Gastrocnemius medialis (tissue), 4 donors: ENCODE results near the gene PLAC8.

Source experiments
- POLR2A ChIP-seq, 2 donors: fragments of 450-650 bp; IDR thresholded peaks; one replicate each; pipeline ENCODE4 v1.6.1; 2017; ENCODE audit warnings: antibody characterized with exemption in 2 of 2, mild to moderate bottlenecking in 2 of 2, moderate library complexity in 2 of 2
- TF ChIP-seq, protein P1 (sequence below), 5 experiments: fragments of 450-650 bp in 3 of 5; fragments of 200-600 bp in 2 of 5; sonication (generic) in 2 of 5; IDR thresholded peaks in 4 of 5; conservative IDR thresholded peaks in 1 of 5; 1 replicate in 4 of 5; 2 replicates in 1 of 5; pipeline ENCODE4 v1.5.1; 2016 to 2019; ENCODE audit warnings: antibody characterized with exemption in 5 of 5, mild to moderate bottlenecking in 3 of 5, moderate library complexity in 3 of 5

DNA sequence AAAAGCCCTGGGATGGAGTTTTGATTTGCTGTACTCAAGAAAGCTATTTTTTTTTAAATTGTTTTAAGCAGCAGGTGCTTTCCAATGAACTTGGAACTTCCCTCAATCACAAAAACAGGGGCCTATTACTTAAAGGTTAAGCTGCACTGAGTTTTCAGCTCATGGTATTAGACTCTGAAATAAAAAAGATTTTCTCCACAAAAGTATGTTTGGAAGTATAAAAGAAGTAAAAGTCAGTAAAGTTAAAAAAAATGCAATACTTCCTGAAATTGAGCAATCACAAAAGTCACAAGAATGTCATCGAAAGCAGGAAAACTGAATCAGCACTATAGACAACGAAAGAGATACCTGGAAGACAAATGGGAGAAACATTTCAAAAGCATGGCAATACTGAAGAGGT, 38.9 kb upstream of the PLAC8 start:
- TF ChIP-seq, protein P1, sequence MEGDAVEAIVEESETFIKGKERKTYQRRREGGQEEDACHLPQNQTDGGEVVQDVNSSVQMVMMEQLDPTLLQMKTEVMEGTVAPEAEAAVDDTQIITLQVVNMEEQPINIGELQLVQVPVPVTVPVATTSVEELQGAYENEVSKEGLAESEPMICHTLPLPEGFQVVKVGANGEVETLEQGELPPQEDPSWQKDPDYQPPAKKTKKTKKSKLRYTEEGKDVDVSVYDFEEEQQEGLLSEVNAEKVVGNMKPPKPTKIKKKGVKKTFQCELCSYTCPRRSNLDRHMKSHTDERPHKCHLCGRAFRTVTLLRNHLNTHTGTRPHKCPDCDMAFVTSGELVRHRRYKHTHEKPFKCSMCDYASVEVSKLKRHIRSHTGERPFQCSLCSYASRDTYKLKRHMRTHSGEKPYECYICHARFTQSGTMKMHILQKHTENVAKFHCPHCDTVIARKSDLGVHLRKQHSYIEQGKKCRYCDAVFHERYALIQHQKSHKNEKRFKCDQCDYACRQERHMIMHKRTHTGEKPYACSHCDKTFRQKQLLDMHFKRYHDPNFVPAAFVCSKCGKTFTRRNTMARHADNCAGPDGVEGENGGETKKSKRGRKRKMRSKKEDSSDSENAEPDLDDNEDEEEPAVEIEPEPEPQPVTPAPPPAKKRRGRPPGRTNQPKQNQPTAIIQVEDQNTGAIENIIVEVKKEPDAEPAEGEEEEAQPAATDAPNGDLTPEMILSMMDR (IDR thresholded peaks at IDR 0.05 in 4 of 5, conservative IDR thresholded peaks at IDR 0.05 in 1 of 5): no peak
- no peak for TF ChIP-seq POLR2A (IDR thresholded peaks at IDR 0.05)
